SK-N-SH (cell line): ENCODE measurements around the gene SP3. TPM values are rescaled to one million over a fixed set of nuclear protein-coding genes. Genes with fewer than 3 reads are reported as not detected.

Experiments used
- CTCF ChIA-PET: fragments of 300-600, 350-600 bp; formaldehyde crosslinking; extraction: SDS; loops from one replicate; lab custom pipeline; 2021; lab: Yijun Ruan, JAX
- POLR2A ChIA-PET: fragments of 350-600 bp; sonication (Branson Sonifier 250); formaldehyde crosslinking; extraction: SDS; loops from one replicate; lab custom pipeline; 2020; ENCODE audit warnings: antibody characterized with exemption, inconsistent platforms; lab: Yijun Ruan, JAX
- DNase-seq: peaks from one replicate; pipeline ENCODE4 v3.0.0; 2012
- H2AFZ ChIP-seq: fragments of 200-600 bp; sonication (generic); 2 replicates; pipeline ENCODE4 v1.8.1; 2016; ENCODE audit warnings: antibody characterized with exemption, mild to moderate bottlenecking, low read depth
- H3F3A ChIP-seq: fragments of 200-600 bp; sonication (generic); replicated peaks from 2 replicates; pipeline ENCODE3; 2016; ENCODE audit warnings: antibody characterized with exemption, mild to moderate bottlenecking; ENCODE audit not compliant: insufficient read depth
- H3K27ac ChIP-seq, 2 experiments: fragments of 200-500 bp in 1 of 2; fragments of 200-600 bp in 1 of 2; sonication (Bioruptor generic) in 1 of 2; sonication (generic), shearing (Covaris generic) in 1 of 2; 2 replicates each; pipeline versions ENCODE4 v1.5.1 to v1.6.1; 2014 to 2016; ENCODE audit warnings: low read depth in 2 of 2, inconsistent platforms in 1 of 2, low read length in 1 of 2, mild to moderate bottlenecking in 1 of 2, mixed read lengths in 1 of 2
- H3K27me3 ChIP-seq: fragments of 200-600 bp; sonication (generic), shearing (Covaris generic); 2 replicates; pipeline ENCODE4 v1.6.1; 2016; ENCODE audit warnings: mixed run types; ENCODE audit not compliant: insufficient read depth
- H3K36me3 ChIP-seq, 2 experiments: fragments of 200-500 bp in 1 of 2; fragments of 200-600 bp in 1 of 2; sonication (Bioruptor generic) in 1 of 2; sonication (generic) in 1 of 2; replicated peaks in 1 of 2; 2 replicates each; pipeline versions ENCODE3 to v1.5.1; 2014 to 2016; ENCODE audit warnings: low read length in 1 of 2, mild to moderate bottlenecking in 1 of 2; ENCODE audit not compliant: insufficient read depth in 2 of 2, control insufficient read depth in 1 of 2
- H3K4me1 ChIP-seq, 2 experiments: fragments of 200-500 bp in 1 of 2; fragments of 200-600 bp in 1 of 2; sonication (Bioruptor generic) in 1 of 2; sonication (generic), shearing (Covaris generic) in 1 of 2; 2 replicates each; pipeline versions ENCODE4 v1.5.1 to v1.6.1; 2014 to 2016; ENCODE audit warnings: low read depth in 1 of 2, low read length in 1 of 2, mixed run types in 1 of 2; ENCODE audit not compliant: insufficient read depth in 2 of 2, control insufficient read depth in 1 of 2
- H3K4me2 ChIP-seq: fragments of 200-600 bp; sonication (generic), shearing (Covaris generic); 2 replicates; pipeline ENCODE4 v1.6.1; 2017; ENCODE audit warnings: mixed run types
- H3K4me3 ChIP-seq, 2 experiments: fragments of 200-500 bp in 1 of 2; fragments of 200-600 bp in 1 of 2; sonication (Bioruptor generic) in 1 of 2; sonication (generic), shearing (Covaris generic) in 1 of 2; 2 replicates each; pipeline versions ENCODE4 v1.5.1 to v1.8.1; 2014 to 2016; ENCODE audit warnings: low read depth in 2 of 2, inconsistent platforms in 1 of 2, low read length in 1 of 2, mild to moderate bottlenecking in 1 of 2, mixed read lengths in 1 of 2, moderate library complexity in 1 of 2
- H3K79me2 ChIP-seq: fragments of 200-600 bp; sonication (generic); 2 replicates; pipeline ENCODE4 v1.8.1; 2017; ENCODE audit warnings: mild to moderate bottlenecking; ENCODE audit not compliant: insufficient read depth
- H3K9ac ChIP-seq: fragments of 200-600 bp; sonication (generic); 2 replicates; pipeline ENCODE4 v1.6.1; 2017; ENCODE audit warnings: mixed run types
- H3K9me2 ChIP-seq: fragments of 200-600 bp; sonication (generic); 2 replicates; pipeline ENCODE4 v1.6.1; 2017; ENCODE audit warnings: mixed run types
- H3K9me3 ChIP-seq: fragments of 200-600 bp; sonication (generic); 2 replicates; pipeline ENCODE4 v1.6.1; 2017; ENCODE audit warnings: mixed run types, mild to moderate bottlenecking, moderate library complexity
- H4K20me1 ChIP-seq: fragments of 200-600 bp; sonication (generic); 2 replicates; pipeline ENCODE4 v1.6.1; 2017; ENCODE audit warnings: mild to moderate bottlenecking, mixed run types; ENCODE audit not compliant: insufficient read depth
- CTCF ChIP-seq: fragments of 200-600 bp; sonication (generic); IDR thresholded peaks from 2 replicates; pipeline ENCODE4 v1.6.1; 2017; ENCODE audit warnings: antibody characterized with exemption, mild to moderate bottlenecking, moderate library complexity
- EP300 ChIP-seq, 2 experiments: IDR thresholded peaks; 2 replicates each; pipeline versions ENCODE4 v1.4.0 to v1.6.1; 2012; ENCODE audit warnings: borderline replicate concordance in 1 of 2, low read depth in 1 of 2, low read length in 1 of 2
- EZH2phosphoT487 ChIP-seq: fragments of 200-600 bp; sonication (generic); IDR thresholded peaks from 2 replicates; pipeline ENCODE4 v1.6.1; 2017; ENCODE audit warnings: low read depth, mixed run types, mild to moderate bottlenecking, antibody characterized with exemption, moderate library complexity, borderline replicate concordance
- FOSL2 ChIP-seq: IDR thresholded peaks from 2 replicates; pipeline ENCODE4 v1.4.0; 2012; ENCODE audit warnings: low read depth, mild to moderate bottlenecking, moderate library complexity, borderline replicate concordance
- GABPA ChIP-seq: IDR thresholded peaks from 2 replicates; pipeline ENCODE4 v1.4.0; 2012; ENCODE audit warnings: low read depth, mild to moderate bottlenecking
- IRF3 ChIP-seq: fragments of 150-350 bp; IDR thresholded peaks from 2 replicates; pipeline ENCODE4 v1.6.1; 2016; ENCODE audit warnings: mild to moderate bottlenecking, low read depth, low read length
- MXI1 ChIP-seq: IDR thresholded peaks from 2 replicates; pipeline ENCODE4 v1.6.1; 2012; ENCODE audit warnings: mild to moderate bottlenecking, low read depth, low read length, improper control_type of control experiment
- POLR2AphosphoS5 ChIP-seq: IDR thresholded peaks from 2 replicates; pipeline ENCODE4 v1.6.1; 2012; ENCODE audit warnings: low read depth, low read length
- RAD21 ChIP-seq: IDR thresholded peaks from 2 replicates; pipeline ENCODE4 v1.6.1; 2012; ENCODE audit warnings: mild to moderate bottlenecking, low read length
- RXRA ChIP-seq: IDR thresholded peaks from 2 replicates; pipeline ENCODE4 v1.4.0; 2012; ENCODE audit warnings: low read depth, mild to moderate bottlenecking, borderline replicate concordance
- TEAD4 ChIP-seq: IDR thresholded peaks from 2 replicates; pipeline ENCODE4 v1.4.0; 2012; ENCODE audit warnings: mild to moderate bottlenecking, borderline replicate concordance; ENCODE audit not compliant: insufficient read depth
- USF2 ChIP-seq: fragments of 150-350 bp; IDR thresholded peaks from 2 replicates; pipeline ENCODE4 v1.6.1; 2017; ENCODE audit warnings: antibody characterized with exemption, low read length, low read depth, borderline replicate concordance
- YY1 ChIP-seq: IDR thresholded peaks from 2 replicates; pipeline ENCODE4 v1.4.0; 2012; ENCODE audit warnings: low read depth, mild to moderate bottlenecking
- ZBTB33 ChIP-seq: IDR thresholded peaks from 2 replicates; pipeline ENCODE4 v1.4.0; 2012; ENCODE audit warnings: low read depth, borderline replicate concordance
- WGBS: methylation state at CpG from one replicate; pipeline ENCODE4 v1.1.6; 2017; ENCODE audit warnings: low lambda C conversion rate; 5-methylcytosine and 5-hydroxymethylcytosine counted together
- polyA plus RNA-seq, 3 experiments: library from polyadenylated mRNA; depleted of rRNA; stranded (reverse); fragments of >200 nt; gene quantifications; 2 replicates each; pipeline ENCODE4 v1.2.3, GENCODE V29; 2012

The SP3 gene
- polyA plus RNA-seq, 1 of the 3 experiments (the other 2 are of a cell fraction) = 23.1 TPM

- TF ChIP-seq YY1 = no peak
- TF ChIP-seq FOSL2 = no peak
- TF ChIP-seq RAD21 = no peak
- no peak for TF ChIP-seq USF2
- TF ChIP-seq EP300 (IDR thresholded peaks at IDR 0.05; ENCODE audit: borderline replicate concordance in 1 of 2, low read depth in 1 of 2, low read length in 1 of 2) = no peak
- TF ChIP-seq GABPA = no peak
These were observed 25.1 kb upstream of the SP3 start (continued) for GRCh38 chr2:173990245-173990644.

- no peak overlapping the region for H3K4me3 ChIP-seq
- no peaks in the 10 kb centered on the region for H3K79me2 ChIP-seq
- H2AFZ ChIP-seq = no peak overlapping the region
- H3F3A ChIP-seq = no peaks in the 10 kb centered on the region
- 86% methylated on average over 1 of the region's 1 CpG for WGBS
- H3K36me3 ChIP-seq = no peaks in the 10 kb centered on the region
- H3K9ac ChIP-seq = no peak overlapping the region
- no peak for DNase-seq
- ChIA-PET CTCF (no interaction called here), POLR2A (no interaction called here)
- H3K4me1 ChIP-seq = peaks cover 0 to 19% of the 10 kb centered on the region in 2 experiments; a peak in 2 of 4 replicates
- H3K27me3 ChIP-seq = no peaks in the 10 kb centered on the region
- H3K4me2 ChIP-seq = no peak overlapping the region
- H3K9me2 ChIP-seq = no peaks in the 10 kb centered on the region
- no peak overlapping the region for H3K27ac ChIP-seq
- TF ChIP-seq EZH2phosphoT487 (no peak), POLR2AphosphoS5 (no peak), CTCF (no peak), MXI1 (no peak), TEAD4 (no peak), FOSL2 (no peak), RXRA (no peak), IRF3 (no peak), ZBTB33 (no peak), GABPA (no peak)
- H3K9me3 ChIP-seq = no peaks in the 10 kb centered on the region
- no peaks in the 10 kb centered on the region for H4K20me1 ChIP-seq
These were observed 24.7 kb upstream of the SP3 start for GRCh38 chr2:173989884-173990215.
